ENCODE measurements around the gene OR56B1. TPM values are rescaled to one million over a fixed set of nuclear protein-coding genes. Genes with fewer than 3 reads are reported as not detected.

OR56B1 gene
- total RNA-seq, 2 donors from 2014 or later, result 0.19 TPM; not detected in 1

GRCh38 chr11:5722622-5723021 lies 13.6 kb upstream of the OR56B1 start:
- intact Hi-C loops (cut with DNase I), result no loop called here
- no peak for DNase-seq (ENCODE audit: low spot score)

- no peak for DNase-seq (ENCODE audit: low spot score)
- intact Hi-C loops (cut with DNase I), result no loop called here
Observed at GRCh38 chr11:5726351-5726750, 9.9 kb upstream of the OR56B1 start.

- no peak for DNase-seq (ENCODE audit: low spot score)
- intact Hi-C loops (cut with DNase I), result no loop called here
Observed at GRCh38 chr11:5727691-5728090, 8.6 kb upstream of the OR56B1 start.

- intact Hi-C loops (cut with DNase I), result no loop called here
- no peak for DNase-seq (ENCODE audit: low spot score)
Observed at GRCh38 chr11:5737091-5737490, 843 bp downstream of the OR56B1 start.

- intact Hi-C loops (cut with DNase I), result no loop called here
- DNase-seq (ENCODE audit: low spot score), result no peak
Observed at GRCh38 chr11:5737670-5738392, 1.6 kb downstream of the OR56B1 start.

- intact Hi-C loops (cut with DNase I), result no loop called here
- no peak for DNase-seq (ENCODE audit: low spot score)
Observed at GRCh38 chr11:5738431-5738830, 2.2 kb downstream of the OR56B1 start.

GRCh38 chr11:5746614-5747013 lies 10.4 kb downstream of the OR56B1 start:
- no peak for DNase-seq (ENCODE audit: low spot score)
- intact Hi-C loops (cut with DNase I), result no loop called here

- intact Hi-C loops (cut with DNase I), result no loop called here
- no peak for DNase-seq (ENCODE audit: low spot score)
Observed at GRCh38 chr11:5749836-5750235, 13.6 kb downstream of the OR56B1 start.

GRCh38 chr11:5753943-5754342 lies 17.7 kb downstream of the OR56B1 start, which contains the start of gene OR52N4:
OR52N4 (plus strand) TSS chr11:5754243; CDS start chr11:5754741, 498 bp downstream.
- intact Hi-C loops (cut with DNase I), result no loop called here
- DNase-seq (ENCODE audit: low spot score), result no peak

GRCh38 chr11:5767056-5767455 lies 30.8 kb downstream of the OR56B1 start:
- no peak for DNase-seq (ENCODE audit: low spot score)
- intact Hi-C loops (cut with DNase I), result no loop called here

GRCh38 chr11:5783255-5783654 lies 47.0 kb downstream of the OR56B1 start, which contains the start of gene OR52N5:
OR52N5 (minus strand) TSS chr11:5783355; CDS start chr11:5778634, 4,721 bp downstream.
- intact Hi-C loops (cut with DNase I), result no loop called here
- DNase-seq (ENCODE audit: low spot score), result no peak

Other genes starting within 250 kb of the OR56B1 start
- gene OR52D1, start 247.8 kb upstream of the OR56B1 start, total RNA-seq, result not detected
- under 1 TPM in 1 of 2 donors, not detected in 1; 0.38 TPM for gene UBQLN3, start 226.5 kb upstream of the OR56B1 start, total RNA-seq
- gene UBQLNL, start 219.7 kb upstream of the OR56B1 start, total RNA-seq, result under 1 TPM; 0.32 to 0.38 TPM
- under 1 TPM; 0.24 to 0.51 TPM for gene OR52H1, start 187.9 kb upstream of the OR56B1 start, total RNA-seq
- gene OR52B6, start 155.6 kb upstream of the OR56B1 start, total RNA-seq, result not detected
- gene TRIM6, start 139.8 kb upstream of the OR56B1 start, total RNA-seq, result 1 to 10 TPM; 1.8 to 3.2 TPM
- 1 to 10 TPM; 4.1 to 4.5 TPM for gene TRIM34, start 111.4 kb upstream of the OR56B1 start, total RNA-seq
- 10 to 100 TPM; 18.1 to 20.2 TPM for gene TRIM5, start 51.4 kb upstream of the OR56B1 start, total RNA-seq
- gene TRIM22, start 46.7 kb upstream of the OR56B1 start, total RNA-seq, result 10 to 100 TPM; 40.7 to 60.4 TPM
- under 1 TPM in 1 of 2 donors, not detected in 1; 0.24 TPM for gene OR52N4, start 17.8 kb downstream of the OR56B1 start, total RNA-seq
- not detected for gene OR52N5, start 46.9 kb downstream of the OR56B1 start, total RNA-seq
- not detected for gene OR52N1, start 54.8 kb downstream of the OR56B1 start, total RNA-seq
- gene OR52N2, start 72.5 kb downstream of the OR56B1 start, total RNA-seq, result not detected
- not detected for gene OR52E6, start 105.4 kb downstream of the OR56B1 start, total RNA-seq
- gene OR52E8, start 121.2 kb downstream of the OR56B1 start, total RNA-seq, result not detected
- gene OR52E4, start 144.2 kb downstream of the OR56B1 start, total RNA-seq, result not detected
- gene OR52E5, start 156.8 kb downstream of the OR56B1 start, total RNA-seq, result not detected
- not detected for gene OR56A3, start 205.8 kb downstream of the OR56B1 start, total RNA-seq
- gene OR56A5, start 232.0 kb downstream of the OR56B1 start, total RNA-seq, result not detected